Measurements from ENCODE around the gene IGF2BP2.

IGF2BP2 gene

DNA sequence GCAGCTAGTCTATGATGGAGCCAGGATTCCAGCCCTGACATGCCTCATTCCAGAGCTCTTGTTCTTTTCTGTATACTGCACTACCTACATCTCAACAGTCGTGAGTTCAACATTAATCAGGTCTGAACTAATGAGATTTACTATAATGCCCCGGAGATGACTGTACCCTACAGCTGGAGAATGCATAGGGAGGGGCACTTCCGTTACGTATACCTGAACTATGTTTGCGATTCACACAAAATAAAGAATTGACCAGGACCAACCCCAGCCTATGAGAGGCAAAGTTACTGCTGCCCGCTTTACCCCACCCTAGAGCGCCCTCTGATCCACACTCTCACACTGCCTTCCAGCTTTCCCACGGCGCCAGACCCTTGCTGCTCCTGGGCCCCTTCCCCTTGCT, 97.0 kb downstream of the IGF2BP2 start:
- DNase-seq (ENCODE audit: low read depth) = no peak
- TF ChIP-seq, protein P1, sequence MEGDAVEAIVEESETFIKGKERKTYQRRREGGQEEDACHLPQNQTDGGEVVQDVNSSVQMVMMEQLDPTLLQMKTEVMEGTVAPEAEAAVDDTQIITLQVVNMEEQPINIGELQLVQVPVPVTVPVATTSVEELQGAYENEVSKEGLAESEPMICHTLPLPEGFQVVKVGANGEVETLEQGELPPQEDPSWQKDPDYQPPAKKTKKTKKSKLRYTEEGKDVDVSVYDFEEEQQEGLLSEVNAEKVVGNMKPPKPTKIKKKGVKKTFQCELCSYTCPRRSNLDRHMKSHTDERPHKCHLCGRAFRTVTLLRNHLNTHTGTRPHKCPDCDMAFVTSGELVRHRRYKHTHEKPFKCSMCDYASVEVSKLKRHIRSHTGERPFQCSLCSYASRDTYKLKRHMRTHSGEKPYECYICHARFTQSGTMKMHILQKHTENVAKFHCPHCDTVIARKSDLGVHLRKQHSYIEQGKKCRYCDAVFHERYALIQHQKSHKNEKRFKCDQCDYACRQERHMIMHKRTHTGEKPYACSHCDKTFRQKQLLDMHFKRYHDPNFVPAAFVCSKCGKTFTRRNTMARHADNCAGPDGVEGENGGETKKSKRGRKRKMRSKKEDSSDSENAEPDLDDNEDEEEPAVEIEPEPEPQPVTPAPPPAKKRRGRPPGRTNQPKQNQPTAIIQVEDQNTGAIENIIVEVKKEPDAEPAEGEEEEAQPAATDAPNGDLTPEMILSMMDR (IDR thresholded peaks at IDR 0.05; ENCODE audit: low read depth, low read length, missing control alignments) = no peak
- no peak overlapping the region for H3K4me3 ChIP-seq (ENCODE audit: low read depth, low read length)

DNA sequence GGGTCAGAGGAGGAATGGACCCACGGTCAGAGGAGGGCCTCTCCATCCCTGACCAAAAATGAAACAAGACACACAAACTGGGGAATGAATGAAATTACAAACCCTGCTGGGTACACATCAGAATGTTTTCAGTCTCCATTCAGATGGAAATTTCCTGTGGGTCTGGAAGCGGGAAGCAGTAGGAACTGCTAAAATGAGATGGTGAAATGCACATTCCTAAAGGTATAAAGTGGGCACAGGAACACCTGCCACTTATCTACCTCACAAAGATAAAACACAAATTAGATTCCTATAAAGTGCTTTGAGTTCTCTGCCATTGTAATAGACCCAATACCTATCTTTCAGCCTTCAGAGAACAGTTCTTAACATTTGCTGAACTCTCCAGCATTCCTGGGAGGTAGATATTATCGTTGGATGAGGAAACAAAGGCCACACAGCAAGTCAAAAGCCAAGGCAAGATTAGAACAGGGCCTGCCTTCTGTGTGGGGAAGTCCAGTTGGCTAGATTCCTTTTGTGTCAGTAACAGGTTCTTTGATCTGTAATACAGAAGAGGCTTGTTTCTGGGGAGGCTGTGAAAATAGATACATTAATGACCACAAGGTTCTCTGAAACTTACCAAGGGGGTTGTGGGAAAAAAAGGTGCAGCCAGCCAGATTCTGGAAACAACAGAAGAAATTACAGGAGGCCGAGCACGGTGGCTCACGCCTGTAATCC, 98.4 kb downstream of the IGF2BP2 start:
- no peak for DNase-seq (ENCODE audit: low read depth)
- H3K4me3 ChIP-seq (ENCODE audit: low read depth, low read length) = no peak overlapping the region
- TF ChIP-seq, protein P1 (IDR thresholded peaks at IDR 0.05; ENCODE audit: low read depth, low read length, missing control alignments) = no peak

DNA sequence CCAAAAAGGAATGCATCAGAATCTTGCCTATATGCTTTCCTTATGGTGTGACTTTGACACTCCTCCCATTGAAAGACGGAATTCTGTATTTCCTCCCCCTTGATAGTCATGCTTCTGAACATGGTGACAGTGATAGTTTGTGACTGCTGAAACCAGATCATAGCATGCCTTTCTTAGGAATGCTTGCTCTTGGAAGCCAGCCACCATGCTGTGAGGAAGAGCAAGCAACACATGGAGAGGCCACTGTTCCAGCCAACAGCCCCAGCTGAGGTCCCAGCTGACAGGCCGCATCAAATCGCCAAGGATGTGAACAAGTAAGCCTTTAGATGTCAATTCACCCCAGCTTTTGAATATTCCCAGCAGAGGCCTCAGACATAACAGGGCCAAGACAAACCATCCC, 100.1 kb downstream of the IGF2BP2 start:
- no peak for DNase-seq (ENCODE audit: low read depth)
- TF ChIP-seq, protein P1 (IDR thresholded peaks at IDR 0.05; ENCODE audit: low read depth, low read length, missing control alignments) = no peak

DNA sequence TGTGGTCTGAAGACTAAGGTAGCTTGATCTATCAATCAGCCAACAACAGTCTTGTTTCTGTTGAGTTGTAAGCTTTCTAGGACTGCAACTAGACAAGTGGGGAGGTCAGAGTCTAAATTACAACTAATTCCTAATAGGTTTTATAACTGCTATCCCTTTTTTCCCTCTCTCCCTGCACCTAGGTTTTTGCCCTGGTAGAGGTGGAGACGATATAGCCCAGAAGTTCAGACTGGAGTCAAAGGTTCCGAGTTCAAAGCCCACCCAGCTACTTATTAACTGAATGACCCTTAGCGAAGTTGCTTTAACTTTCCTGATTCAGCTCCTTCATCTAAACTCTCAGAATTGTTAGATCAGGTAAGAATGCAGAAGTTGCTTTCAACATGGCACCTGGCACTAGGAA, 100.6 kb downstream of the IGF2BP2 start:
- TF ChIP-seq, protein P1 (IDR thresholded peaks at IDR 0.05; ENCODE audit: low read depth, low read length, missing control alignments) = no peak
- no peak for DNase-seq (ENCODE audit: low read depth)
- H3K4me3 ChIP-seq (ENCODE audit: low read depth, low read length) = no peak overlapping the region

More for the DNA sequence above, 100.1 kb downstream of the IGF2BP2 start:
- H3K4me3 ChIP-seq (ENCODE audit: low read depth, low read length) = no peak overlapping the region

DNA sequence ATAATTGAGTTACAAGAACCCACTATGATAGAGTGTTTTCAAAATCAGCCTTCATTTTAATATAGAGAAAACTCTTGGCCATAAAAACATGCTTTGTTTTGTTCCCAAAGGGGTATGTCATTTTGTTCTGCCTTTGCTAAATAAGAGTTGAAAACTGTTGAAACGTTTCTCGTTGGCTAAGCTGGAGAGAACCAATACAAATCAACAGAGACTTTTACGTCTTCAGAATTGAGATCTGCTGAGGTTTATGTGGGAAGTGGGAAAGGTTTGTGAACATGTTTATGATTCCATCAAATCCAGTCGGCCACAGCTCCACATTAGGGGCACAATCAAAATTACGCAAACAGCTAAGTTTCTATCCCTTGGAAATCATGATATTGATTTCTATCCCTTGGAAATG, 102.0 kb downstream of the IGF2BP2 start:
- TF ChIP-seq, protein P1 (IDR thresholded peaks at IDR 0.05; ENCODE audit: low read depth, low read length, missing control alignments) = no peak
- no peak for DNase-seq (ENCODE audit: low read depth)
- no peak overlapping the region for H3K4me3 ChIP-seq (ENCODE audit: low read depth, low read length)

DNA sequence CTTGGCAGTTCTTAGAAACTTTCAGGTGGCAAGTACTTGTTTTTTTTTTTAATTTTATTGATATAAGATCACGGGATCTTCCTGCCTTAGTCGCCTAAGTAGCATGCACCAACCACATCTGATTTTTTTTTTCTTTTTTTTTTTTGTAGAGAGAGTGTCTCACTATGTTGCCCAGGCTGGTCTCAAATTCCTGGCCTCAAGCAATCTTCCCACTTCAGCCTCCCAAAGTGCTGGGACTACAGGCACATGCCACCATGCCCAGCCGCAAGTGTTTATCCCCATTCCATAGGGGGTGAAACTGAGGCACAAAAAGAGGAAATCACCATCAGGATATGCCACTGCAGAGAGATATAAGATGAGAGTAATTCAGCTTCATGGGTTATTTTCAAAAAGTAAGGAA, 102.9 kb downstream of the IGF2BP2 start:
- DNase-seq (ENCODE audit: low read depth) = no peak
- TF ChIP-seq, protein P1 (IDR thresholded peaks at IDR 0.05; ENCODE audit: low read depth, low read length, missing control alignments) = no peak
- no peak overlapping the region for H3K4me3 ChIP-seq (ENCODE audit: low read depth, low read length)

DNA sequence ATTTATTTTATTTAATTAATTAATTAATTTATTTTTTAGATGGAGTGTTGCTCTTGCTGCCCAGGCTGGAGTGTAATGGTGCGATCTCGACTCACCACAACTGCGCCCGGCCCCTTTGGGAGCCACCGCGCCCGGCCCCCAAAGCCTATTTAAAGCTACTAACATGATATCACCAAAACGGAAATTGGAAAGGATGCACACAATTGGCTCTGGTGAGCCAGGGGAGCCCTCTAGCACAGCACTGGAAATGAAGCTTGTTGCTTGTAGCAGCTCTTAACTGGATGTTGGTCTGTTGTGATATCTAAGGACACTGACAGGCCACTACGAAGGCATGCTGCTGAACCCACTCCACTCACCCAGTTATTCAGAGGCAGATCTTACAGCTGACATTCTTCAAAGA, 104.5 kb downstream of the IGF2BP2 start:
- TF ChIP-seq, protein P1 (IDR thresholded peaks at IDR 0.05; ENCODE audit: low read depth, low read length, missing control alignments) = no peak
- DNase-seq (ENCODE audit: low read depth) = no peak
- H3K4me3 ChIP-seq (ENCODE audit: low read depth, low read length) = no peak overlapping the region
